ENCODE data around the gene GPBAR1.
"Not testable (repeated sequence)": the region's sequence is repeated elsewhere in the genome, so short reads cannot be mapped to it uniquely, and the experiment has no call there.

The GPBAR1 gene

GRCh38 chr2:218311541-218312266 lies 50.9 kb downstream of the GPBAR1 start:
- DNase-seq, result not testable (repeated sequence)

GRCh38 chr2:218312267-218312756 lies 51.5 kb downstream of the GPBAR1 start:
- no peak for DNase-seq

- DNase-seq, result no peak
Observed at GRCh38 chr2:218313356-218313755, 52.5 kb downstream of the GPBAR1 start.

Measured in stimulated activated CD4-positive, alpha-beta T cell treated with anti-CD3 and anti-CD28 coated beads, Interleukin-15, amount 100 ng/mL, for 24 hours (primary cell).